Muscle layer of colon (tissue), 2 donors: ENCODE results near the gene CDK14.

ENCODE experiments used
- H3K27ac ChIP-seq: one replicate; pipeline ENCODE4 v1.7.0; 2013; ENCODE audit warnings: low read depth, mild to moderate bottlenecking, low read length, moderate library complexity
- H3K27me3 ChIP-seq, 2 donors: one replicate each; pipeline ENCODE4 v1.7.0; 2013; ENCODE audit warnings: low read length in 2 of 2, mild to moderate bottlenecking in 2 of 2; ENCODE audit not compliant: insufficient read depth in 2 of 2, control insufficient read depth in 1 of 2
- H3K36me3 ChIP-seq: one replicate; pipeline ENCODE4 v1.7.0; 2013; ENCODE audit warnings: mild to moderate bottlenecking, low read length; ENCODE audit not compliant: insufficient read depth
- H3K4me1 ChIP-seq: one replicate; pipeline ENCODE4 v1.7.0; 2013; ENCODE audit warnings: mild to moderate bottlenecking, low read length; ENCODE audit not compliant: insufficient read depth
- H3K4me3 ChIP-seq, 2 donors: one replicate each; pipeline ENCODE4 v1.7.0; 2013; ENCODE audit warnings: low read length in 2 of 2, low read depth in 1 of 2, mild to moderate bottlenecking in 1 of 2, moderate library complexity in 1 of 2
- H3K9ac ChIP-seq: one replicate; pipeline ENCODE4 v1.7.0; 2013; ENCODE audit warnings: low read length
- H3K9me3 ChIP-seq: one replicate; pipeline ENCODE4 v1.7.0; 2013; ENCODE audit warnings: mild to moderate bottlenecking, low read length
- donor health status: abdominal sarcoma.
- donor health status: Adenocarcinoma of cecum.

The CDK14 gene

GRCh38 chr7:91030680-91031380 is 434.7 kb downstream of the CDK14 start:
- H3K9me3 ChIP-seq = no peaks in the 10 kb centered on the region
- no peak overlapping the region for H3K27ac ChIP-seq
- H3K4me3 ChIP-seq = no peak overlapping the region
- H3K9ac ChIP-seq = no peak overlapping the region
- H3K36me3 ChIP-seq = no peaks in the 10 kb centered on the region
- H3K4me1 ChIP-seq = no peaks in the 10 kb centered on the region
- H3K27me3 ChIP-seq = no peaks in the 10 kb centered on the region

- no peaks in the 10 kb centered on the region for H3K27me3 ChIP-seq
- H3K9ac ChIP-seq = no peak overlapping the region
- no peaks in the 10 kb centered on the region for H3K4me1 ChIP-seq
- no peak overlapping the region for H3K4me3 ChIP-seq
- H3K36me3 ChIP-seq = no peaks in the 10 kb centered on the region
- H3K27ac ChIP-seq = no peak overlapping the region
- H3K9me3 ChIP-seq = no peaks in the 10 kb centered on the region
These were observed 435.6 kb downstream of the CDK14 start for GRCh38 chr7:91031757-91032156.

GRCh38 chr7:91033574-91033973 is 437.5 kb downstream of the CDK14 start:
- no peaks in the 10 kb centered on the region for H3K4me1 ChIP-seq

GRCh38 chr7:91034459-91035368 is 438.6 kb downstream of the CDK14 start:
- Histone ChIP-seq H3K9ac (no peak overlapping the region), H3K36me3 (no peaks in the 10 kb centered on the region), H3K4me3 (no peak overlapping the region), H3K9me3 (no peaks in the 10 kb centered on the region), H3K27me3 (no peaks in the 10 kb centered on the region), H3K27ac (no peak overlapping the region), H3K4me1 (no peaks in the 10 kb centered on the region)

More at GRCh38 chr7:91033574-91033973, 437.5 kb downstream of the CDK14 start:
- Histone ChIP-seq H3K27ac (no peak overlapping the region), H3K36me3 (no peaks in the 10 kb centered on the region), H3K9me3 (no peaks in the 10 kb centered on the region), H3K4me3 (no peak overlapping the region), H3K27me3 (no peaks in the 10 kb centered on the region), H3K9ac (no peak overlapping the region)

GRCh38 chr7:91039033-91039432 is 442.9 kb downstream of the CDK14 start:
- Histone ChIP-seq H3K4me3 (no peak overlapping the region), H3K9me3 (no peaks in the 10 kb centered on the region), H3K4me1 (no peaks in the 10 kb centered on the region), H3K36me3 (no peaks in the 10 kb centered on the region), H3K27me3 (no peaks in the 10 kb centered on the region), H3K9ac (no peak overlapping the region), H3K27ac (no peak overlapping the region)

GRCh38 chr7:91041141-91041540 is 445.0 kb downstream of the CDK14 start:
- no peak overlapping the region for H3K9ac ChIP-seq
- H3K27me3 ChIP-seq = no peaks in the 10 kb centered on the region
- H3K4me1 ChIP-seq = peaks cover 4% of the 10 kb centered on the region
- H3K36me3 ChIP-seq = no peaks in the 10 kb centered on the region
- H3K9me3 ChIP-seq = no peaks in the 10 kb centered on the region
- no peak overlapping the region for H3K27ac ChIP-seq
- no peak overlapping the region for H3K4me3 ChIP-seq

GRCh38 chr7:91041901-91042484 is 445.9 kb downstream of the CDK14 start:
- Histone ChIP-seq H3K9ac (no peak overlapping the region), H3K4me1 (peaks cover 4% of the 10 kb centered on the region), H3K27ac (no peak overlapping the region), H3K27me3 (no peaks in the 10 kb centered on the region), H3K9me3 (no peaks in the 10 kb centered on the region), H3K4me3 (no peak overlapping the region), H3K36me3 (no peaks in the 10 kb centered on the region)

- no peak overlapping the region for H3K4me3 ChIP-seq
- H3K36me3 ChIP-seq = no peaks in the 10 kb centered on the region
- H3K27me3 ChIP-seq = no peaks in the 10 kb centered on the region
- no peak overlapping the region for H3K27ac ChIP-seq
- H3K9ac ChIP-seq = no peak overlapping the region
- peaks cover 4% of the 10 kb centered on the region for H3K4me1 ChIP-seq
- no peaks in the 10 kb centered on the region for H3K9me3 ChIP-seq
These were observed 447.1 kb downstream of the CDK14 start for GRCh38 chr7:91043186-91043585.

DNA sequence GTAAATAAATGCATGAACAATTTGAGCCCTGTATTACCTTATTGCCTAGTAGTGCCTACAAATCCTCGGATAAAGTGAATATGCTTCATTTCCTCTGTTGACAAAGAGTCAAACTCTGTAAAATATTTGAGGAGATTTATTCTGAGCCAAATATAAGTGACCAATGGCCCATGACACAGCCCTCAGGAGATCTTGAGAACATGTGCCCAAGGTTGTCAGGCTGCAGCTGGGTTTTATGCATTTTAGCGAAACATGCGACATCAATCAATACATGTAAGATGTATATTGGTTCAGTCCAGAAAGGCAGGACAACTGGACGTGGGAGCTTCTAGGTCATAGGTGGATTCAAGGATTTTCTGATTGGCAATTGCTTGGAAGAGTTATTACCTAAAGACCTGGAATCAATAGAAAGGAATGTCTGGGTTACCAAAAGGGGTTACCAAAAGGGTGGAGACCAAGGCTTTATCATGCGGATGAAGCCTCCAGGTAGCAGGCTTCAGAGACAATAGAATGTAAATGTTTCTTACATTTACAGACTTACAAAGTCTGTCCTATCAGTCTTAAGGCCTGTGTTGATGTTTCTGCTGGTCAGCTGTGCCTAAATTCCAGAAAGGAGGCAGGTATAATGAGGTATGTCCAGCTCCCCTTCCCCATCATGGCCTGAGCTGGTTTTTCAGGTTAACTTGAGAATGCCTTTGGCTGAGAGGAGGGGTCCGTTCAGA is 448.0 kb downstream of the CDK14 start:
- Histone ChIP-seq H3K36me3 (no peaks in the 10 kb centered on the region), H3K9ac (no peak overlapping the region), H3K4me1 (peaks cover 4% of the 10 kb centered on the region), H3K27ac (no peak overlapping the region), H3K4me3 (no peak overlapping the region), H3K27me3 (no peaks in the 10 kb centered on the region), H3K9me3 (no peaks in the 10 kb centered on the region)

DNA sequence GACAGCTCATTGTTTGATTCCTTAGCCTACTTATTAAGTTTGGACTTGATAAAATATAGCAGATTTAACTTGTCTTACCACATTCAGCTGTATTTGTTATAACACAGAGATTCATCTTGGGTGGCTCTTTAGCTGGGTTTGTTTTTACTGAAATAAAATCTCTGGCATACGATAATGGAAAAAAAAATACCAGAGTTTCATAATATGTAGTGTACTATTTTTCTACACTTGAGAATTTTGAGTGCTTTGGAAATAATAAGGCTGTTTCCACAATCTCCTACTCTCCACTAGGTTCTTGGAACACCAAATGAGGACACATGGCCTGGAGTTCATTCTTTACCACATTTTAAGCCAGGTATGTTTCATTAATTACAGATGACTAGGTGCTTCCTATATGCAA is 449.5 kb downstream of the CDK14 start:
- no peaks in the 10 kb centered on the region for H3K9me3 ChIP-seq
- H3K4me3 ChIP-seq = no peak overlapping the region
- H3K36me3 ChIP-seq = no peaks in the 10 kb centered on the region
- H3K4me1 ChIP-seq = peaks cover 4% of the 10 kb centered on the region
- H3K27me3 ChIP-seq = no peaks in the 10 kb centered on the region
- H3K27ac ChIP-seq = no peak overlapping the region
- no peak overlapping the region for H3K9ac ChIP-seq
